ENCODE measurements around the gene CD300LD.

DNA sequence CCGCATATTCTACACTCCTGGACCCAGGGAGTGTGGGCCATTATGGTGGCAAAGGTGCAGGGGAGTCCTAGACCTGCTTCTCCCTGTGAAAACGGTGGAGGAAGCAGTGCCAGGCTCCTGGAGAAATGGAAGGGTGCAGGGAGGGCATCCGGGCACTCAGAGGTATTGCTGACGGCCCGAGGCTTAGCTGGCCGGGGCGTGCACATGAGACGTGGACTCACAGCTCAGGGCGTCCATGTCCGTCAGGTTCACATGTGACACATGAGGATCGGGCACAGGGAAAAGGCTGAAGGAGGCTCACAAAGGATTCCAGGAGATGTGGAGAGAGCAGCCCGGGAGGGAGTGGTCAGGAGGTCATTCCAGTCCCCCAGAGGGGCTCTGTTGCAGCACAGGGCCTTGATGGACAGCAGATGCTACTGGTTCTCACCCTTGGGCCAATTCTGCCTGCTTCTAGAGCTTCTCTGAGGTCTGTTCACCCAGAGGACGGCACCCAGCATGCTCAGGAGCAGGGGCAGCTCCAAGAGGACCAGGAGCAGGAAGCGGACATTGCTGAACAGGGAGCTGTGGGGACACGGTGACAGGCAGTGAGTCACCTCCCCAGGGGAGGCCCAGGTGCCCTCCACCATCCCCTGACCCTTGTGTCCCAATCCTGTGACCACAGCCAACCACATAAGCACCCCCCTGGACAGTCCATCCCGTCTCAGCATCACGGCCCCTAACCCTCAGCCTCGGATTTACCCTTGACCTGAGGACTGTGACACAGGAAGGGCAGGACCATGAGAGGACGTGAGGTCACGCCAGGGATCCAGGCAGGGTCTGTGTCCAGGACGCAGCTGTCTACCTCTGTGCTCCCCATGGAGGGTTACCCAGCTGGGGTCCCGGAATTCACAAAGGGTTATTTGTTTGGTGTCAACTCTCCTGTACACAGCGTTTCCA lies 50.6 kb downstream of the CD300LD start:
- TF ChIP-seq POLR2AphosphoS5 (IDR thresholded peaks at IDR 0.05; ENCODE audit: low read depth, low read length) (no peak), RAD21 (IDR thresholded peaks at IDR 0.05; ENCODE audit: low read length) (no peak), EP300 (IDR thresholded peaks at IDR 0.05; ENCODE audit: borderline replicate concordance in 1 of 2, low read depth in 1 of 2, low read length in 1 of 2) (no peak), TEAD4 (IDR thresholded peaks at IDR 0.05; ENCODE audit: borderline replicate concordance, insufficient read depth) (no peak), GABPA (IDR thresholded peaks at IDR 0.05; ENCODE audit: low read depth) (no peak)
- TF ChIP-seq, protein P1, sequence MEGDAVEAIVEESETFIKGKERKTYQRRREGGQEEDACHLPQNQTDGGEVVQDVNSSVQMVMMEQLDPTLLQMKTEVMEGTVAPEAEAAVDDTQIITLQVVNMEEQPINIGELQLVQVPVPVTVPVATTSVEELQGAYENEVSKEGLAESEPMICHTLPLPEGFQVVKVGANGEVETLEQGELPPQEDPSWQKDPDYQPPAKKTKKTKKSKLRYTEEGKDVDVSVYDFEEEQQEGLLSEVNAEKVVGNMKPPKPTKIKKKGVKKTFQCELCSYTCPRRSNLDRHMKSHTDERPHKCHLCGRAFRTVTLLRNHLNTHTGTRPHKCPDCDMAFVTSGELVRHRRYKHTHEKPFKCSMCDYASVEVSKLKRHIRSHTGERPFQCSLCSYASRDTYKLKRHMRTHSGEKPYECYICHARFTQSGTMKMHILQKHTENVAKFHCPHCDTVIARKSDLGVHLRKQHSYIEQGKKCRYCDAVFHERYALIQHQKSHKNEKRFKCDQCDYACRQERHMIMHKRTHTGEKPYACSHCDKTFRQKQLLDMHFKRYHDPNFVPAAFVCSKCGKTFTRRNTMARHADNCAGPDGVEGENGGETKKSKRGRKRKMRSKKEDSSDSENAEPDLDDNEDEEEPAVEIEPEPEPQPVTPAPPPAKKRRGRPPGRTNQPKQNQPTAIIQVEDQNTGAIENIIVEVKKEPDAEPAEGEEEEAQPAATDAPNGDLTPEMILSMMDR (IDR thresholded peaks at IDR 0.05) = no peak
- TF ChIP-seq, protein P2, sequence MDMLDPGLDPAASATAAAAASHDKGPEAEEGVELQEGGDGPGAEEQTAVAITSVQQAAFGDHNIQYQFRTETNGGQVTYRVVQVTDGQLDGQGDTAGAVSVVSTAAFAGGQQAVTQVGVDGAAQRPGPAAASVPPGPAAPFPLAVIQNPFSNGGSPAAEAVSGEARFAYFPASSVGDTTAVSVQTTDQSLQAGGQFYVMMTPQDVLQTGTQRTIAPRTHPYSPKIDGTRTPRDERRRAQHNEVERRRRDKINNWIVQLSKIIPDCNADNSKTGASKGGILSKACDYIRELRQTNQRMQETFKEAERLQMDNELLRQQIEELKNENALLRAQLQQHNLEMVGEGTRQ (IDR thresholded peaks at IDR 0.05; ENCODE audit: borderline replicate concordance, low read depth, low read length) = no peak
- TF ChIP-seq, protein P3, sequence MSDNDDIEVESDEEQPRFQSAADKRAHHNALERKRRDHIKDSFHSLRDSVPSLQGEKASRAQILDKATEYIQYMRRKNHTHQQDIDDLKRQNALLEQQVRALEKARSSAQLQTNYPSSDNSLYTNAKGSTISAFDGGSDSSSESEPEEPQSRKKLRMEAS (IDR thresholded peaks at IDR 0.05; ENCODE audit: low read depth) = no peak
- TF ChIP-seq, protein P4, sequence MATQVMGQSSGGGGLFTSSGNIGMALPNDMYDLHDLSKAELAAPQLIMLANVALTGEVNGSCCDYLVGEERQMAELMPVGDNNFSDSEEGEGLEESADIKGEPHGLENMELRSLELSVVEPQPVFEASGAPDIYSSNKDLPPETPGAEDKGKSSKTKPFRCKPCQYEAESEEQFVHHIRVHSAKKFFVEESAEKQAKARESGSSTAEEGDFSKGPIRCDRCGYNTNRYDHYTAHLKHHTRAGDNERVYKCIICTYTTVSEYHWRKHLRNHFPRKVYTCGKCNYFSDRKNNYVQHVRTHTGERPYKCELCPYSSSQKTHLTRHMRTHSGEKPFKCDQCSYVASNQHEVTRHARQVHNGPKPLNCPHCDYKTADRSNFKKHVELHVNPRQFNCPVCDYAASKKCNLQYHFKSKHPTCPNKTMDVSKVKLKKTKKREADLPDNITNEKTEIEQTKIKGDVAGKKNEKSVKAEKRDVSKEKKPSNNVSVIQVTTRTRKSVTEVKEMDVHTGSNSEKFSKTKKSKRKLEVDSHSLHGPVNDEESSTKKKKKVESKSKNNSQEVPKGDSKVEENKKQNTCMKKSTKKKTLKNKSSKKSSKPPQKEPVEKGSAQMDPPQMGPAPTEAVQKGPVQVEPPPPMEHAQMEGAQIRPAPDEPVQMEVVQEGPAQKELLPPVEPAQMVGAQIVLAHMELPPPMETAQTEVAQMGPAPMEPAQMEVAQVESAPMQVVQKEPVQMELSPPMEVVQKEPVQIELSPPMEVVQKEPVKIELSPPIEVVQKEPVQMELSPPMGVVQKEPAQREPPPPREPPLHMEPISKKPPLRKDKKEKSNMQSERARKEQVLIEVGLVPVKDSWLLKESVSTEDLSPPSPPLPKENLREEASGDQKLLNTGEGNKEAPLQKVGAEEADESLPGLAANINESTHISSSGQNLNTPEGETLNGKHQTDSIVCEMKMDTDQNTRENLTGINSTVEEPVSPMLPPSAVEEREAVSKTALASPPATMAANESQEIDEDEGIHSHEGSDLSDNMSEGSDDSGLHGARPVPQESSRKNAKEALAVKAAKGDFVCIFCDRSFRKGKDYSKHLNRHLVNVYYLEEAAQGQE (IDR thresholded peaks at IDR 0.05; ENCODE audit: low read depth, low read length) = no peak
